Measurements from ENCODE around the gene PRR16. TPM values are rescaled to one million over a fixed set of nuclear protein-coding genes. Genes with fewer than 3 reads are reported as not detected.
A peak's percentile ranks its signal among the peaks of the same experiment; 100 is the strongest.

Gene PRR16
- total RNA-seq, 4 donors from 2014 or later, result 2.2 to 19.7 (median 5.9) TPM

DNA sequence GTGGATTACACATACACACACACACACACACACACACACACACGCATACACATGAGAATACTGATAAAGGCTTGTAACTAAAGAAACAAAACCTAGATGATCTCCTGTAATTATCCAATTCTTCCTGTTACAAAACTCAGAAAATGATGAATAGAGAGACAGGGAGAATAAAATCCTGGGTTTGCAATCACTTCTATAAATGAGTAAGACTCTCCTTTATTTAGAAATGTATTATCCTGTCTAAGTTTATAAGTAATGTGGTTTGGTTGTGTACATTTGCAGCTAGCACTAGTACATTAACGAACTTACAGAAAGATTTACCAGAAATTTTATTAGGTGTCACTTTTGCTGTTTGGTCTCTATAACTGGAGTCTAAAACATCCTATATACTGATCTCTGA, 2.8 kb upstream of the PRR16 start:
- Histone ChIP-seq H3K36me3 (no peaks in the 10 kb centered on the region), H3K27ac (no peak overlapping the region), H3K4me1 (no peaks in the 10 kb centered on the region), H3K9me3 (no peaks in the 10 kb centered on the region), H3K27me3 (no peaks in the 10 kb centered on the region), H3K4me3 (no peak overlapping the region)
- intact Hi-C loops (cut with DNase I; ENCODE audit: low total_unique reads), result no loop called here
- no peak for DNase-seq
- no peak for TF ChIP-seq POLR2A (IDR thresholded peaks at IDR 0.05)
- TF ChIP-seq, protein P1, sequence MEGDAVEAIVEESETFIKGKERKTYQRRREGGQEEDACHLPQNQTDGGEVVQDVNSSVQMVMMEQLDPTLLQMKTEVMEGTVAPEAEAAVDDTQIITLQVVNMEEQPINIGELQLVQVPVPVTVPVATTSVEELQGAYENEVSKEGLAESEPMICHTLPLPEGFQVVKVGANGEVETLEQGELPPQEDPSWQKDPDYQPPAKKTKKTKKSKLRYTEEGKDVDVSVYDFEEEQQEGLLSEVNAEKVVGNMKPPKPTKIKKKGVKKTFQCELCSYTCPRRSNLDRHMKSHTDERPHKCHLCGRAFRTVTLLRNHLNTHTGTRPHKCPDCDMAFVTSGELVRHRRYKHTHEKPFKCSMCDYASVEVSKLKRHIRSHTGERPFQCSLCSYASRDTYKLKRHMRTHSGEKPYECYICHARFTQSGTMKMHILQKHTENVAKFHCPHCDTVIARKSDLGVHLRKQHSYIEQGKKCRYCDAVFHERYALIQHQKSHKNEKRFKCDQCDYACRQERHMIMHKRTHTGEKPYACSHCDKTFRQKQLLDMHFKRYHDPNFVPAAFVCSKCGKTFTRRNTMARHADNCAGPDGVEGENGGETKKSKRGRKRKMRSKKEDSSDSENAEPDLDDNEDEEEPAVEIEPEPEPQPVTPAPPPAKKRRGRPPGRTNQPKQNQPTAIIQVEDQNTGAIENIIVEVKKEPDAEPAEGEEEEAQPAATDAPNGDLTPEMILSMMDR (IDR thresholded peaks at IDR 0.05), result no peak

DNA sequence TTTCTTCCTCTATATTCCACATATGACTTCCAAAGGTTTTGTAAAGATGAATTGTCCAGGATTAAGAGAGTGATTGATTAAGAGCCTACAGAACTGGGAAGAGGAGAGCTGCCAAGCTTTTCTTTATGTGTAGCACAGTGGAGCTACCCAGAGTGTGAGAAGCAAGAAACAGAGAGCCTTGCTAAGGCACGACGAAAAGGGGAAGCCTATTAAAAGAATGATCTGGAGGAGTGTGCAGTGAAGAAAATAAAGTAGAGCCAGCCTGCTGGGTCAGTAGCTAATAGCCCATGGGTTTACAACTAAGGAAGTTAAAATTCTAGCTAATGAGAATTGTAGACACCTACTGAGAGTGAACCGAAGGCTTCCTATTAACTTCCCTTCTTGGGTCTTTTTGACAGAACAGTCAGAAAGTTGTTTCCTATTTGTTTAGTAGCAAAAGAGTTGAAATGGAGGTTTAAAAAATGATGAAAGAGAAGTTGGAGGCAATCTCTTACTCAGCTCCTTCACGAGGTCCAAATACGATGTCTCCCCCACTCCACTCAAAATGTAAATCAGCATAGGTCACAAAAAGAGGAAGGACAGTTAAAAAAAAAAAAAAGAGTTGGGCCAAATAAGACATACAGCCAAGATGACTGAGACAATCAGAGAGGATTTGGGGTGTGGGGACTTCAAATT, 957 bp upstream of the PRR16 start:
- Histone ChIP-seq H3K36me3 (no peaks in the 10 kb centered on the region), H3K27ac (peak overlapping the region; percentile 74 to 92), H3K27me3 (no peaks in the 10 kb centered on the region), H3K4me1 (no peaks in the 10 kb centered on the region), H3K9me3 (no peaks in the 10 kb centered on the region), H3K4me3 (peak overlapping the region in 1 of 2 donors; percentile 80)
- no peak for TF ChIP-seq POLR2A (IDR thresholded peaks at IDR 0.05)
- TF ChIP-seq, protein P1 (IDR thresholded peaks at IDR 0.05), result no peak
- intact Hi-C loops (cut with DNase I; ENCODE audit: low total_unique reads), result no loop called here
- DNase-seq, result no peak

DNA sequence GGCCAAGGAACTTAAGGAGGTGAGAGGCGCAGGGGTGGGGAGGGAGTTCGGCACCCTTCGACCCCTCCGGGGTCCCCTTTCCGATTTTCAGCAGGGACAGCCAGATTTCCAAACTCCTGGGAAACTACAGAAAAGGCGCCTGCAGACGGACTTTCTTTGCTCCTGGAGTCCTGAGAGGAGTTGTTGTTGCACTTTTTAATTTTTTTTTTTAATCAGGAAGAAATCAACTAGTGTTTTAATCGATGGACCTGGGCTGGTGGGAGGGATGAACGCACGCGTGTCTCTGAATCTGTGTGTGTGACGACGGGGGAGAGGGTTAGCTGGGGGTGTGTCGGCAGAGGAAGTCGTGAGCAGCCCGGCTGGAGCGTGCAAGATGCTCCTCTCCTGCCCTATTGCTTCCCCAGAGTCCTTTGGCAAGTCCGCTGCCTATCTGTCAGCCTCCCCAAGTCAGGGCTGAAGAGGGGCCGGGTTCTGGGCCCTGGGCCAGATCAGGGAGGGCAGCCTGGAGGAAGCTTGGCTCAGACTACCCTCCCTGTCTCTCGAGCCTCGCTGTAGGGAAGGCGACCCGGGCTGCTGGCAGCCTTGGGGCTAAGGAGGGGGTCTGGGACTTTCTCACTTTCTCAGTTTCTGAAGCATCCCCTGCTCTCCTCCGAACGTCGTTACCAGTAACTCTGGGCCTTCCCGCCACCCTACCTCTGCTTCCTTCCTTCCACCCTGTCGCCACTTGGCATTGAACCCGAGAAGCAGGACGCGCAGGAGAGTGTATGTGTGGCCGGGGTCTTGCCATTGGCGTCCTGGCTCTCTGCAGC, 731 bp downstream of the PRR16 start:
- Histone ChIP-seq H3K27ac (peak overlapping the region; percentile 74 to 92), H3K36me3 (no peaks in the 10 kb centered on the region), H3K27me3 (no peaks in the 10 kb centered on the region), H3K4me1 (no peaks in the 10 kb centered on the region), H3K9me3 (peaks cover 0 to 4% of the 10 kb centered on the region in 2 donors), H3K4me3 (peak overlapping the region; percentile 68 to 80)
- TF ChIP-seq POLR2A (IDR thresholded peaks at IDR 0.05), result no peak
- TF ChIP-seq, protein P1 (IDR thresholded peaks at IDR 0.05), result no peak
- intact Hi-C loops (cut with DNase I; ENCODE audit: low total_unique reads), result no loop called here
- DNase-seq, result peak; percentile 55 to 58

DNA sequence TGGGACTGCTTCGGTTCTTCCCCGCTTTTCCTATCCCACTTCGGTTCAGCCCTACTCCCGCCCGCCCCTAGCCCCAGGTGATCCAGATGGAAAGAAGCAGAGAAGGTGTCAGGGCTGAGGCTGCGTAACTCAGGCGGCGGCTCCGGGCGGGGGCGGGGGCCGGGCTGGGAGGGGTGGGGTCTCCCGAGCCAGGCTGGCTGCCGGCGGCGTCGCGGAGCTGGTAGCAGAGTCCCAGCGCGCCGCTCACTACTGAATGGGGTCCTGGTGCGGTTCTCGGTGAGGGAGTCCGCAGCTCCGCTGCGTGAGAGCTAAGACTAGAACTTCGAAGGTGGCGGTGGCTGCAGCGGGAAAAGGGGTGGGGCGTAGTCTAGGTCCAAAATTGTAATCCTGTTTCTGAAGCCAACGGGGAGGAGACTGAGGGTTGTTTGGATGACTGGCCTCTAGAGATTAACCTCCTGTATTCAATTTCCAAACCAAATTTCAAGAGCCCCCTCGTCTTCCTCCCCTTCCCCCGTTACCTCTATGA, 1.4 kb downstream of the PRR16 start:
- no peak for TF ChIP-seq POLR2A (IDR thresholded peaks at IDR 0.05)
- TF ChIP-seq, protein P1 (IDR thresholded peaks at IDR 0.05), result no peak
- Histone ChIP-seq H3K4me3 (peak overlapping the region; percentile 68 to 80), H3K9me3 (peaks cover 0 to 4% of the 10 kb centered on the region in 2 donors), H3K4me1 (no peaks in the 10 kb centered on the region), H3K27me3 (no peaks in the 10 kb centered on the region), H3K36me3 (no peaks in the 10 kb centered on the region), H3K27ac (peak overlapping the region; percentile 74 to 92)
- intact Hi-C loops (cut with DNase I; ENCODE audit: low total_unique reads), result no loop called here
- peak; percentile 61 to 69 for DNase-seq
